ENCODE measurements around the gene CEP290.
A peak's percentile ranks its signal among the peaks of the same experiment; 100 is the strongest.
"Not testable (repeated sequence)": the region's sequence is repeated elsewhere in the genome, so short reads cannot be mapped to it uniquely, and the experiment has no call there.

The CEP290 gene

DNA sequence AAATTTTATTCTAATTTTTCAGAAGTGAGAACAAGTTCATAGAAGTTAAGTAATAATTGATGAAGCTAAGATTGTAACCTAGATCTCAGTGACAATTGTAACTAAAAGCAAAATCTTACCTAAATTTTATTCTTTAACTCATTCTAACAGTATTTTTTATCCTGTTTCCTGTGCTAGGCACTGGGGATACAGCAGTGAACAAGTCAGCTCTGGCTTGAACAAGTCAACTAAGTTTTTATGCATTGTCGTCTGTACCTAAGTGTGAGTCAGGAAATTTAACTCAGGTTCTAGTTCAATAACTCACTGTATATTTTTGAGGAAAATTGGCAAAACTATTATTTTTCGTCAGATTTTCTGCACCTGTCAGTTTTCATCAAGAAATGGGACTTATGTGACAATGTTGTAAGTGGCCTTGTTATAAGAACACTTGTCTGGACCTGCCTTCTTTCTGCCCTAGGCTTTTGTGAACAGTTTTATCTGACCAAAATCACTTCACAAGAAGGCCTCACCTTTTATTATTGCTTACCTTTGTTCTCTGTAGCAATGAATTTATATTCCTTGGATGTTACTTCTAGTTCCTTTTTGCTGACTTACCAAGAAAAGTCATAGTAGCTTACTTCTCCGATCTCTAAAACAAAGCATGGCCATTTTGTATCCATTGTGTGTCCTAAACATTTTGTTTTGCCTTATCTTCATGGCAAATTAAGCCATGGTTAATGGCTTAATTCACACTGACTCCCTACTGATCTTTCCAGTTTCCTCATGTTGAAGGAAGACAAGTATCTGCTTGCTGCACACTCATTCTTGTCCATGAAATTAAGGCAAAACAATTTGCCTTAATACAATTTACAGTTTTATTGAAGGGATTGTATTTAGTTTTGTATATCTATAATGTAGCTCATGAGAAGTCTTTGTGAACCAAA lies 2.9 kb upstream of the CEP290 start:
- no peak for FAIRE-seq

GRCh38 chr12:88144037-88144436 lies 2.1 kb upstream of the CEP290 start:
- FAIRE-seq: no peak

- no peak for FAIRE-seq
Measured at GRCh38 chr12:88142610-88142991, 713 bp upstream of the CEP290 start.

- no peak for FAIRE-seq
Measured at GRCh38 chr12:88141425-88141773, 489 bp downstream of the CEP290 start.

DNA sequence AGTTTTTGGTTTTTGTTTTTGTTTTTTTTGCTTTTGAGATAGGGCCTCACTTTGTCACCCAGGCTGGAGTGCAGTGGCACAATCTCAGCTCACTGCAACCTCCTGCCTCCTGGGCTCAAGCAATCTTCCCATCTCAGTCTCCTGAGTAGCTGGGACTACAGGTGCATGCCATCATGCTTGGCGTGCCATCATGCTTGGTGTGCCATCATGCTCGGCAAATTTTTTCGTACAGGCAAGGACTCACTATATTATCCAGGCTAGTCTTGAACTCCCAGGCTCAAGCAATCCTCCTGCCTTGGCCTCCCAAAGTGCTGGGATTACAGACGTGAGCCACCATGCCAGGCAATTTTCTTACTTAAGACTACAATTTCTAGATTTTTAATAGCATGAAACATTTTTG lies 2.2 kb downstream of the CEP290 start:
- FAIRE-seq: not testable (repeated sequence)

GRCh38 chr12:88133181-88133580 lies 8.7 kb downstream of the CEP290 start:
- not testable (repeated sequence) for FAIRE-seq

GRCh38 chr12:88132392-88132791 lies 9.5 kb downstream of the CEP290 start:
- no peak for FAIRE-seq

DNA sequence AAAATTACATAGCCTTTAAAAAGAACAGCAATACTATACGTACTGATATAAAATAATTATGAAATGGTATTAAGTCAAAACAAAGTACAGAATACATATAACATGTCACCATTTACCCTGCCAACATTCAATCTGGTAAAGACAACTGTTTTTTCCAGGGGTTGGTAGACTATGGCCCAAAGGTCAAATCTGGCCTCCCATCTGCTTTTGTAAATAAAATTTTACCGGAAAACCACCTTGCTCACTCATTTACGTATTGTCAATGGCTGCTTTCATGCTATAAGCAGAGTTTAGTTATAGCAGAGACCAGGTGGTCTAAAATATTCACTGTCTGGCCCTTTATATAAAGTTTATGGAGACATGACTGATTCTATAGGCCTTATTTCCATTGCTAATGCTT lies 14.0 kb downstream of the CEP290 start:
- FAIRE-seq: no peak

- FAIRE-seq: no peak
Measured at GRCh38 chr12:88127099-88127498, 14.8 kb downstream of the CEP290 start.

GRCh38 chr12:88122666-88123065 lies 19.2 kb downstream of the CEP290 start:
- FAIRE-seq: no peak

DNA sequence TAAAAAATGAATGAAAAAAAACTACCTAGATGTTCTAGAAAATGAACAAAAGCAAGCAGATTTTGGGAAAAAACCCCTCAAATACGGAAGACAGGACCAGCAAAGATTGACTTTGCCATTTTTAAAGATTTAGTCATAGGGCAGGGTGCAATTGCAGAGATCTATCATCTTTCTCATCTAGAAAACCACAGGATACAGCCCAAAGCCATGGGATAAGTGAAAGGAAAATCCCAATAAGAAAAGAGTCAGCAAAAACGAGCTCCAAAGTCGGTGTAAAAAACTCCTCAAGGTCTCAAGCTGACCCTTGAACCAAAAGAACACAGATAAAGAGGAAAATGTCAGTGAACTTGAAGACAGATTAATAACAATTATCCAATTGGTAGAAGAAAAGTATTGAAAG lies 28.0 kb downstream of the CEP290 start:
- FAIRE-seq: no peak

- FAIRE-seq: peak; percentile 94
Measured at GRCh38 chr12:88111074-88111652, 30.7 kb downstream of the CEP290 start.

DNA sequence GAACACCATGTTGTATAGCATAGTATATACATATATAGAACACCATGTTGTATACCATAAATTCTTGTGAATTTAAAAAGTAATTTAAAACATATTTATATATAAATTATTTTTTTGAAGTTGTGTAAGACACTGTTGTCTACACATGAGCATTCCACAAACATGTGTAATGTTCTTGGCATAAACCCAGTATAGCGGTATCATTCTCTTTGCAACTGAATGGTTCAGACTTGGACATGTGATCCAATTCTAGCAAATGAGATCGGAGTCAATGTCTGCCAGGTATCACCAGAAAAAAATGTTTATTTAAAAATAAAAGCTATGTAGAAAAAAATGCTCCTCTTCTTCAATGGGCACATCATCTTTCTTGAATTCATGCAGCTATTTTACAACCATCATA lies 33.9 kb downstream of the CEP290 start:
- no peak for FAIRE-seq

- FAIRE-seq: peak; percentile 38
Measured at GRCh38 chr12:88093573-88093972, 48.3 kb downstream of the CEP290 start.

- FAIRE-seq: no peak
Measured at GRCh38 chr12:88092771-88093170, 49.1 kb downstream of the CEP290 start.

GRCh38 chr12:88084210-88084609 lies 57.7 kb downstream of the CEP290 start:
- no peak for FAIRE-seq

- no peak for FAIRE-seq
Measured at GRCh38 chr12:88083634-88084033, 58.3 kb downstream of the CEP290 start.

DNA sequence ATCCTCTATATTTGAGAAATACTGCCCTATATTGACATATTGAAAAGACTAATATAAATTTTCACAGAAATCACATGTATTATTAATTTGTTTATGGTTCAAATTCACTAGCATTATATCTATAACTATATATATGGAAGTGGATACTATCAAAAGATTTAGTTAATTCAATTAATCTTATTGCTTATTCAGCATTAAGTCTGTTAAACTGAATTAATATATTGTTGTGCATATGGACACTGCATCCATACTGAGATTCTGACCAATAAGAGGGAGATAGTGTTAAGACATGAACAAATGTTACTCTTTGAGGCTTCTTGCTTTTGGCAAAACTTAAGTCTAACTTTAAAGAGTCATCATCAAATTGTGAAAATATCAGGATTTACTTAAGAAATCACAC lies 60.6 kb downstream of the CEP290 start:
- FAIRE-seq: no peak

GRCh38 chr12:88067301-88067700 lies 74.6 kb downstream of the CEP290 start:
- no peak for FAIRE-seq

DNA sequence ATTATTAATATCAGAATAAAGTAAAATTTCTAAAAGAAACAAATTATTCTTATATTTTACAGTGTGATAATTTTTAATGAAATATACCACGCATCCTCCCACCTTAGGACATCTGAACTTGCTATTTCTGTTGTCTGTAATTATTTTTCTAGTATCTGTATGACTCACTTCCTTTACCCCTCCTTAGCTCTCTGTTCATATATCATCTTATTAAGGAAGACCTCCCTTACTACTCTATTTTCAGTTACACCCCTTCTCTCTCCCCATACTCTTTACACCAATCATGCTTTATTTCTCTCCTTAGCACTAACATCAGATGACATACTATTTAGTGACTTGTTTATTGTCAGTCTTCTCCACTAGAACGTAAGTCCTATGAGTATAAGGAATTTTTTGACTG lies 78.5 kb downstream of the CEP290 start:
- no peak for FAIRE-seq

- FAIRE-seq: no peak
Measured at GRCh38 chr12:88062474-88062873, 79.4 kb downstream of the CEP290 start.

- FAIRE-seq: no peak
Measured at GRCh38 chr12:88058719-88059077, 83.2 kb downstream of the CEP290 start.

DNA sequence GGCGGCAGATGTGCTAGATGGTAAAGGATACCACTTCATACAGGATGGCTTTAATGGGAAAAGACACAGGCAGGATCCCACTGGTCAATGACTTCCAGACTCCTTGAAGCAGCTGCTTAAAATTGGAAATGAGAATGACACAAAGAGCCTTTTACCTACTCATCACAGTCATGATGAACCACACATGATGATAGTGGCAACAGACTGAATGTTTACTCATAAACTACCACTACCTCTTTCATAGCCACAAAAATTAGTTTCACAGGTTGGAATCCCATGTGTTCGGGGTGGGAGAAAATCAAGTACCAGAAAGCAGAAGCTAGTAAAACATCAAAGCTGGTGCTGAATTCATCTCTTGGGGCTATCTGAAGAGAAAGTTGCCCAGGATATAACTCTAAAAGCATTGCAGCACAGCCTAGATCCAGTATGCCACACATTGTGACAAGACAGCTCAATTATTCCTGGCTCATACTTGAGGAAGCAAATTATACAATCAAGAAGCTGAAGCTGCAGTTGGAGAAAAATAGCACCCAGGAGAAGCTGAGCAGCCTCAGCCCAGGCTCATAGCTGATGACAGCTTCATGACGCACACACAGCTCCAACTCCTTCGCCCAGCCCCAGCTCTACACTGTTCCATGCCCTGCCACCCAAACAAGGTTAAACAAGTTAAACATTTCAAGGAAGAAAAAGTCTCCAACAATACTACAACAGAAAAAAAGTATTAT lies 83.7 kb downstream of the CEP290 start:
- no peak for FAIRE-seq

GRCh38 chr12:88056571-88056970 lies 85.3 kb downstream of the CEP290 start:
- FAIRE-seq: no peak
